Ovary (tissue), 3 donors: ENCODE data around the gene ZNF91.

Source experiments
- CTCF ChIP-seq, 3 donors: fragments of 450-650 bp in 2 of 3; fragments of 200-600 bp in 1 of 3; IDR thresholded peaks; one replicate each; pipeline versions ENCODE4 v1.5.1 to v1.8.0; 2016 to 2022; ENCODE audit warnings: antibody characterized with exemption in 3 of 3, mild to moderate bottlenecking in 1 of 3
- EP300 ChIP-seq: sonication (generic); formaldehyde crosslinking; IDR thresholded peaks from one replicate; pipeline ENCODE4 v1.6.1; 2017; ENCODE audit warnings: antibody characterized with exemption
- POLR2A ChIP-seq: fragments of 450-650 bp; IDR thresholded peaks from one replicate; pipeline ENCODE4 v1.6.1; 2017; ENCODE audit warnings: antibody characterized with exemption, mild to moderate bottlenecking, moderate library complexity
- donor health status: DM: no; HTN: no; CAD: no.

GRCh38 chr19:23403581-23404324 lies 8.5 kb upstream of the ZNF91 start:
- no peak for TF ChIP-seq CTCF (IDR thresholded peaks at IDR 0.05)
- TF ChIP-seq POLR2A, result no peak
- TF ChIP-seq EP300, result no peak
